NT2/D1 (cell line): ENCODE results near the gene BCAS3.

Source experiments
- DNase-seq: peaks from one replicate; pipeline ENCODE4 v3.0.0-alpha.2; 2011; ENCODE audit warnings: low read depth, low spot score
- H3K27me3 ChIP-seq: 2 replicates; pipeline ENCODE4 v1.6.0; 2011; ENCODE audit warnings: mild to moderate bottlenecking; ENCODE audit not compliant: insufficient read length, insufficient read depth
- H3K36me3 ChIP-seq: 2 replicates; pipeline ENCODE4 v1.6.1; 2011; ENCODE audit warnings: mild to moderate bottlenecking, low read length, mixed read lengths; ENCODE audit not compliant: insufficient read depth, insufficient read length
- H3K4me1 ChIP-seq: 2 replicates; pipeline ENCODE4 v1.5.1; 2011; ENCODE audit not compliant: insufficient read depth, insufficient read length
- H3K4me3 ChIP-seq: 2 replicates; pipeline ENCODE4 v1.5.1; 2011; ENCODE audit warnings: low read depth; ENCODE audit not compliant: insufficient read length
- H3K9ac ChIP-seq: 2 replicates; pipeline ENCODE4 v1.6.0; 2011; ENCODE audit warnings: low read depth; ENCODE audit not compliant: insufficient read length
- H3K9me3 ChIP-seq: 2 replicates; pipeline ENCODE4 v1.5.1; 2011; ENCODE audit warnings: mild to moderate bottlenecking, low read length; ENCODE audit not compliant: insufficient read depth
- SUZ12 ChIP-seq: IDR thresholded peaks from 2 replicates; pipeline ENCODE4 v1.6.1; 2011; ENCODE audit not compliant: insufficient read length, insufficient read depth; ENCODE audit errors: extremely low read depth
- YY1 ChIP-seq: IDR thresholded peaks from 2 replicates; pipeline ENCODE4 v1.6.1; 2011; ENCODE audit not compliant: insufficient read length, insufficient read depth
- ZNF274 ChIP-seq: IDR thresholded peaks from 2 replicates; pipeline ENCODE4 v1.6.1; 2011; ENCODE audit warnings: mild to moderate bottlenecking, low read depth, low read length

Gene BCAS3

DNA sequence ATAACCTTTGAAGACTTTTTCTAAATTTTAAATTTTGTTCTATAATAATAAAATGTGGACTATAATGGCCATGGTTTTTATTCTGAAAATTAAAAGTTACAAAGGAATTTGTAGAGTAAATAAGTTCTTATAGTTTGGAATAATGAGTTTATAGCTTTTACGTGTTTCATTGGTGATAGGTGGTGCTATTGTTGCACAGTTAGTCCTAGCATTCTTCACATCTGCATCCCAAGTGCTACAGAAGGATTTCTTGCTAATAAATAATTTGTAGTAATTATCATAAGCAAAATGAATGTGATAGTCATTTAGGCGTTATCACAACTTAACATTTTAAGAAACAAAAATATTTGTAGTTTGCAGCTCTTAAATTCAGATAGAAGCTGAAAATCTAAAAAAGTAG lies 67.9 kb downstream of the BCAS3 start:
- Histone ChIP-seq H3K27me3 (no peaks in the 10 kb centered on the region), H3K9ac (no peak overlapping the region), H3K36me3 (no peaks in the 10 kb centered on the region), H3K4me1 (no peaks in the 10 kb centered on the region), H3K4me3 (no peak overlapping the region), H3K9me3 (no peaks in the 10 kb centered on the region)
- TF ChIP-seq YY1 (no peak), SUZ12 (no peak), ZNF274 (no peak)
- no peak for DNase-seq

DNA sequence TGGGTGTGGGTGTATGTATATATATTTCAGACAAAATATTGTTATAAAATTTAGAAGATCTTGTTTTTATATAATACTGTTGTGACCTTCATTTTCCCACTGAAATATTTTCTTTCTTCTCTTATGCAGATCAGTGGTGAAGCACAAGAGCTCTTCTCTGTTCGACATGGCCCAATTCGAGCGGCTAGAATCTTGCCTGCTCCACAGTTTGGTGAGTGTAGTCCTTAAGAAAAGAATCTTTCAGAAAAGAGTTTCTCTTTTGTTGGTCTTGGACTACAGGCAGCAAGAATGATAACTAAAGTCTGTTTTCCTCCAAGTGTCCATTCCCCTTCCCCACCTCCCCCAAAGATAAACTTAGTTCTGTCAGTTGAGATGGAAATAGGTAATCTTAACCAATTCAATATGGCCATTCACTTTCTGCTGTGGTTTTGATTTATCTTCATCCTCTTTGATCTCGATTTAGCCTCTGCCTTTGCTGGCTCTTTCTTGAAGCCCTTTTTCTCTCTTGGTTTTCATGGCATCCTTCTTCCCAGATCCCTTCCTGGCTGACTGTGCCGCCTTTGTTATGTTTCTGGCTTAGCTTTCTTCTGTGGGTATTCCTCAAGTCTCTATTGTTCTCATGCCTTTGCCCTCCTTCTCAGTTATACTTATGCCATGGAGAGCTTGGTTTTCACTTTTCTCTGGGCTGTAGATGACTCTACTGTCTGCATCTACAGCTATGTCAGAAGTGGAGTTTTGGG lies 69.6 kb downstream of the BCAS3 start:
- DNase-seq, result peak; percentile 36
- Histone ChIP-seq H3K4me3 (no peak overlapping the region), H3K36me3 (no peaks in the 10 kb centered on the region), H3K9me3 (no peaks in the 10 kb centered on the region), H3K4me1 (no peaks in the 10 kb centered on the region), H3K9ac (no peak overlapping the region), H3K27me3 (no peaks in the 10 kb centered on the region)
- TF ChIP-seq ZNF274 (no peak), SUZ12 (no peak), YY1 (no peak)

DNA sequence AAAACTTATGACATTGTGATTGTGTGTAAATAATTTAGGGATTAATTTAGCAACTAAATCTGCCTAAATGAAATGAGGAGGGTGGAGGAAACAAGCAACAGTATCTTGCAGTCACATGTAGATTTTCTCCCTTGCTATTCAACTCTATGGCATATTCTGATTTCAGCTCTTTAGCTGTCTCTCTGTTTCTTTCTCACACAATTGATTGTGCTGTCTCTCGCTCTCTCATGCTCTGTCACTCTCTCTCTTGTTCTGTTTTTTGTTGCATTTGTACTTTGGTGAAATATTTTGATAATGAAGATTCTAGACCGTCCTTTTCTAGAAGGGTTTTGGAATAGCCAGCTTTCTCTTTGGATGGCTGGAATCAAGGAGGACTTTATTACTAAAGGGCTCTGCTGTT lies 70.6 kb downstream of the BCAS3 start:
- Histone ChIP-seq H3K4me1 (no peaks in the 10 kb centered on the region), H3K9me3 (no peaks in the 10 kb centered on the region), H3K9ac (no peak overlapping the region), H3K4me3 (no peak overlapping the region), H3K27me3 (no peaks in the 10 kb centered on the region), H3K36me3 (no peaks in the 10 kb centered on the region)
- DNase-seq, result no peak
- TF ChIP-seq YY1, result no peak
- no peak for TF ChIP-seq ZNF274
- no peak for TF ChIP-seq SUZ12

DNA sequence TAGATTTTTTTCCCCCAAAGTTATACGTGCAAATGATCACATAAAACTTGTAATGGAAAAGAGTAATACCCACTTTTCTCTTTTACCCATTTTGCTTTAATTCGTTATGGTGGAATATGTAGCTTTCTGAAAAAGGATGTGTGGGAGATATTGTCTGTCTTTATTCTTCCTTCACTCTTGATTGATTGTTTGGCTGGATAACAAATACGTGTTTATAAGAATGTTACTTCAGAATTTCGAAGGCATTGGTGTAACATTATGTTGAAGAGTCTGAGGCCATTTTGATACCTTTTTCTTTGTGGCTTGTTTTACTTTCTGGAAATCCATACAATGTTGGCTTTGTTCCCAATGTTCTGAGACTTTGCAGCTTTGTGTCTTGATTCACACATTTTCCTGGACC lies 71.4 kb downstream of the BCAS3 start:
- H3K4me3 ChIP-seq, result no peak overlapping the region
- no peaks in the 10 kb centered on the region for H3K4me1 ChIP-seq
- no peak for DNase-seq
- TF ChIP-seq YY1, result no peak
- TF ChIP-seq ZNF274, result no peak
- no peak for TF ChIP-seq SUZ12
- H3K9me3 ChIP-seq, result no peaks in the 10 kb centered on the region
- no peaks in the 10 kb centered on the region for H3K36me3 ChIP-seq
- H3K9ac ChIP-seq, result no peak overlapping the region
- H3K27me3 ChIP-seq, result no peaks in the 10 kb centered on the region

DNA sequence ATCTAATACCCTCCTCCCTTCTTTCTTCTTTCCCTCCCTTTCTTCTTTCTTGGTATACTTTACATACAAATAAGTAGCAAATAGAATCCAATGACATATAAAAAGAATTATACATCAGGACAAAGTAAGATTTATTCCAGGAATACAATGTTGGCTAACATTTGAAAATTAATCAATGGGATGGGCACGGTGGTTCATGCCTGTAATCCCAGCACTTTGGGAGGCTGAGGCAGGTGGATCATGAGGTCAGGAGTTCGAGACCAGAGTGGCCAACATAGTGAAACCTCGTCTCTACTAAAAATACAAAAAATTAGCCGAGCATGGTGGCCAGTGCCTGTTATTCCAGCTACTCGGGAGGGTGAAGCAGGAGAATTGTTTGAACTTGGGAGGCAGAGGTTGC lies 72.1 kb downstream of the BCAS3 start:
- Histone ChIP-seq H3K9me3 (no peaks in the 10 kb centered on the region), H3K9ac (no peak overlapping the region), H3K36me3 (no peaks in the 10 kb centered on the region), H3K4me1 (no peaks in the 10 kb centered on the region), H3K27me3 (no peaks in the 10 kb centered on the region), H3K4me3 (no peak overlapping the region)
- no peak for DNase-seq
- no peak for TF ChIP-seq ZNF274
- TF ChIP-seq SUZ12, result no peak
- TF ChIP-seq YY1, result no peak

DNA sequence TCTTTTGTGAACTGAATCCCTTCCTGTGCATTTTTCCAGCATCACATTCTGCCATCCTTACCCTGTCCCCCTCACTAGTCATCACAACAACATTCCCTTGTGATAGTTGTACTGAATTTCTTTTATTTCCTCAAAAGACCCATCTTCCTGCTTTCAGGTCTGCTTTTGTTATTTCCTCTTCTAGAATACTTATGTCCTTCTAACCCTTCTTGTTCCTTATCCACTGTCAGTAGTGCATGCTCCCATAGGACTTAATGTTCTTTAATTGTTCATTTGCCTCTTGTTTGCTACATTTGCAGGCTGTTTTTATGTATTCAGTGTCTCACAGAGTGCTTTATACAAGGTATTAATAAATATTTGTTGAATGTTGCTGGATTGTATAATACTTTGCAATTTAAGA lies 73.0 kb downstream of the BCAS3 start:
- Histone ChIP-seq H3K27me3 (no peaks in the 10 kb centered on the region), H3K4me3 (no peak overlapping the region), H3K36me3 (no peaks in the 10 kb centered on the region), H3K4me1 (no peaks in the 10 kb centered on the region), H3K9ac (no peak overlapping the region), H3K9me3 (no peaks in the 10 kb centered on the region)
- TF ChIP-seq SUZ12, result no peak
- no peak for TF ChIP-seq ZNF274
- no peak for TF ChIP-seq YY1
- DNase-seq, result no peak

DNA sequence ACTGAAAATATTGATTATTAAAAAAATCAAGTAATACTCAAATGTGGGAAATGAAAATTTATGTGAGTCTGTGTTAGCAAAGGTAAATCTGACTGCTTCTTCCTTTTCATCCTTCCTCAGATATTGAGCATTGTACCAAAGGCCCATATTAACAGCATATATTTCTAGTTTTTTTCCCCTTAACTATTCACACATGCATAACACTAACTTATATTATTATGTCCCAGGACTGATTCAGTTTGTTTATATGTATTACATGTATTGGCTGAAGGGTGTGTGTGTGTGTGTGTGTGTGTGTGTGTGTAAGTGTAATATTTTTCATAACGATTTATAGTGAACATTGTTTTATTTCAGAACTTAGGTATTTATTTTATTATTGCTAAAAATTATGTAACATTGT lies 74.2 kb downstream of the BCAS3 start:
- DNase-seq, result no peak
- Histone ChIP-seq H3K9me3 (no peaks in the 10 kb centered on the region), H3K9ac (no peak overlapping the region), H3K4me3 (no peak overlapping the region), H3K4me1 (no peaks in the 10 kb centered on the region), H3K36me3 (no peaks in the 10 kb centered on the region), H3K27me3 (no peaks in the 10 kb centered on the region)
- TF ChIP-seq SUZ12 (no peak), ZNF274 (no peak), YY1 (no peak)
